A549 treated with ZK216348 at 1 μM for 4 hours (cell line): ENCODE results near the gene PAGE2. TPM values are rescaled to one million over a fixed set of nuclear protein-coding genes. Genes with fewer than 3 reads are reported as not detected.

ENCODE experiments used
- total RNA-seq: library from RNA; stranded (reverse); fragments of 200-300 nt; extraction: Qiagen RNA extraction; gene quantifications from 5 replicates; pipeline ENCODE4 v1.2.3, GENCODE V29; 2022; ENCODE audit warnings: low read depth

PAGE2 gene, protein sequence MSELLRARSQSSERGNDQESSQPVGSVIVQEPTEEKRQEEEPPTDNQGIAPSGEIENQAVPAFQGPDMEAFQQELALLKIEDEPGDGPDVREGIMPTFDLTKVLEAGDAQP
- total RNA-seq, result not detected in 5 replicates

DNA sequence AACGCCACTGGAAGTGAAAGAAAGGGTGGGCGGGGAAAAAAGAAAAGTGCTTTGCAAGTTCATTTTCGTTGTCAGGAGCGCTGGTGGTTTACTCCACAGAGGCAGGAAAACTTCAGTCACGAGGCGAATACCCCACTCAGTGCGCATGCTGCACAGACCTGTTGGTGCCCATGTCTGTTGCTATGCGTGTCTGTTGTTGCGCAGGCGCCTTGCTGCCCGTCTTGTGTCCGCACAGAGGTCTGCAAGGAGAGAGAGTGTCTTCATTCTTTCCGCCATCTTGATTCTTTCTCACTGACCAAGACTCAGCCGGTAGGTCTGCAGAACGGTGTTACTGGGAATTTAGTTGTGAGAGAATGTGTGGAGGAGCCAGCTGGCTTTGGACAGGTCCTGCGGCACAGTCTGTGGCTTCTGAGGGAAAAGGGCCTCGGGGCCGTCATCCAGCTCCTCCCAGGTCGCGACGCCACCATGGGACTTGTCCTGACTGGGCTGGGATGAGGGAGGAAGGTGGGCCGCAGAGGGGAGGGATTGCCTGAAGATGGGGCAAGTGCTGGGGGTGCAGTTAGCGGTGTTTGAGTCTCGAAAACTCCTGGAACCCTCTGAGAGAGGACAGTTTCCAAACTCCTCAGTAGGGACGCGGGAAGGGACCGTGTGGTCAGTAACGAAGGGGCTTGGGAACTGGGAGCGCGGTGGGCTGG, at the start of gene PAGE2:
Gene PAGE2 (plus strand): TSS at position 224 of the 695 bp plus-strand sequence. CDS start 1,003 bp downstream, outside the sequence.

DNA sequence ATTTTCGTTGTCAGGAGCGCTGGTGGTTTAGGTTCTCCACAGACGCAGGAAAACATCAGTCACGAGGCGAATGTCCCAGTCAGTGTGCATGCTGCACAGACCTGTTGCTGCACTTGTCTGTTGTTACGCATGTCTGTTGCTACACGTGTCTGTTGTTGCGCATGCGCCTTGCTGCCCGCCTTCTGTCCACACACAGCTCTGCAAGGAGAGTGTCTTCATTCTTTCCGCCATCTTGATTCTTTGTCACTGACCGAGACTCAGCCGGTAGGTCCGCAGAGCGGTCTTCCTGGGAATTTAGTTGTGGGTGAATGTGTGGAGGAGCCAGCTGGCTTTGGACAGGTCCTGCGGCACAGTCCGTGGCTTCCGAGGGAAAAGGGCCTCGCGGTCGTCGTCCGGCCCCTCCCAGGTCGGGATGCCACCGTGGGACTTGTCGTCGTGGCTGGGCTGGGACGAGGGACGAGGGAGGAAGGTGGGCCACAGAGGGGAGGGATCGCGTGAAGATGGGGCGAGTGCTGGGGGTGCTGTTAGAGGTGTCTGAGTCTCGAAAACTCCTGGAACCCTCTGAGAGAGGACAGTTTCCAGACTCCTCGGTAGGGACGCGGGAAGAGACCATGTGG, 13.9 kb upstream of the PAGE2 start, which contains the start of gene PAGE2B:
Gene PAGE2B (plus strand): TSS at position 180 of the 617 bp plus-strand sequence. CDS start 1,012 bp downstream, outside the sequence.

Other genes starting within 250 kb of the PAGE2 start
- 0.67 to 1.2 TPM (median 0.74 TPM) in 5 replicates for gene TRO, start 168.2 kb upstream of the PAGE2 start, total RNA-seq
- 0.11 to 0.20 TPM (median 0.19 TPM) in 3 of 5 replicates, not detected in the others for gene PFKFB1, start 94.8 kb upstream of the PAGE2 start, total RNA-seq
- 22.0 to 33.9 TPM (median 29.9 TPM) in 5 replicates for gene APEX2, start 88.7 kb upstream of the PAGE2 start, total RNA-seq
- gene ALAS2, start 58.0 kb upstream of the PAGE2 start, total RNA-seq, result not detected in 5 replicates
- not detected in 5 replicates for gene PAGE2B, start 14.0 kb upstream of the PAGE2 start, total RNA-seq
- gene PAGE5, start 131.3 kb downstream of the PAGE2 start, total RNA-seq, result not detected in 5 replicates
- not detected in 5 replicates for gene PAGE3, start 175.9 kb downstream of the PAGE2 start, total RNA-seq